ENCODE results near the gene KLHL1. TPM values are rescaled to one million over a fixed set of nuclear protein-coding genes. Genes with fewer than 3 reads are reported as not detected.

Gene KLHL1
- total and polyA plus RNA-seq, 2 of the 4 experiments (the other 2 are of a cell fraction) = not detected

- no peak for DNase-seq
- Histone ChIP-seq H3K14ac (replicated peaks; ENCODE audit: low read depth, low read length) (no peak overlapping the region), H2BK20ac (ENCODE audit: low read depth, low read length) (no peak overlapping the region), H3K4ac (ENCODE audit: low read depth, low read length) (no peak overlapping the region), H4K5ac (ENCODE audit: low read depth, low read length) (no peak overlapping the region), H2BK5ac (ENCODE audit: low read depth, low read length, poor library complexity, severe bottlenecking) (no peak overlapping the region), H4K8ac (ENCODE audit: low read depth in 2 of 2, low read length in 2 of 2) (no peak overlapping the region), H3K79me1 (ENCODE audit: low read depth in 1 of 2, low read length in 2 of 2) (no peaks in the 10 kb centered on the region), H3K23ac (ENCODE audit: low read depth, low read length) (no peak overlapping the region), H3K27me3 (ENCODE audit: control insufficient read depth, insufficient read depth, low read length) (no peaks in the 10 kb centered on the region), H3K56ac (ENCODE audit: extremely low read depth, insufficient read depth, low read length) (no peak overlapping the region), H3K9me3 (ENCODE audit: control insufficient read depth, insufficient read depth, low read length) (peaks cover 4% of the 10 kb centered on the region; the same call in 1 of the 2 replicates), H2AK5ac (ENCODE audit: low read depth, low read length) (no peak overlapping the region), H3K9me1 (ENCODE audit: insufficient read depth, low read length) (no peaks in the 10 kb centered on the region), H3K4me3 (ENCODE audit: insufficient read depth, low read depth, low read length) (no peak overlapping the region), H2AFZ (replicated peaks; ENCODE audit: low read length, poor library complexity) (no peak overlapping the region), H3K4me1 (ENCODE audit: control insufficient read depth, insufficient read depth, low read length) (no peaks in the 10 kb centered on the region), H4K91ac (ENCODE audit: insufficient read depth, low read depth, low read length) (no peak overlapping the region), H2BK120ac (ENCODE audit: low read depth, low read length) (no peak overlapping the region), H3K9ac (ENCODE audit: low read depth, low read length) (no peak overlapping the region), H3K36me3 (ENCODE audit: control insufficient read depth, insufficient read depth, low read length) (no peaks in the 10 kb centered on the region), H2BK15ac (ENCODE audit: low read depth, low read length) (no peak overlapping the region), H3K18ac (ENCODE audit: low read depth, low read length) (no peak overlapping the region), H3K4me2 (ENCODE audit: low read depth, low read length) (no peak overlapping the region), H4K20me1 (ENCODE audit: insufficient read depth, low read length) (no peaks in the 10 kb centered on the region), H2AK9ac (replicated peaks; ENCODE audit: low read depth, low read length, poor library complexity) (no peak overlapping the region), H3K27ac (ENCODE audit: insufficient read depth, low read length) (no peak overlapping the region)
- ATAC-seq (ENCODE audit: low read depth) = no peak
- CTCF ChIA-PET = no interaction called here
- dilution Hi-C loops (cut with HindIII; ENCODE audit: low sequenced_read_pairs, unreplicated experiment) (no loop called here), in situ Hi-C loops (cut with MboI; ENCODE audit: low sequenced_read_pairs) (no loop called here), intact Hi-C loops (cut with micrococcal nuclease) (no loop called here)
- BruUV-seq (replicated peaks) = no TSS peak
- no CpG with 5 or more reads among the region's 1 CpG for WGBS, 2 experiments (ENCODE audit: extremely low coverage in 2 of 2, insufficient read length in 1 of 2)
- POLR2A ChIA-PET (ENCODE audit: unreplicated experiment) = no interaction called here
- TF ChIP-seq BHLHE40 (IDR thresholded peaks at IDR 0.05; ENCODE audit: low read depth, low read length) = no peak
- TF ChIP-seq MAZ (IDR thresholded peaks at IDR 0.05; ENCODE audit: borderline replicate concordance, low read depth, low read length) = no peak
- TF ChIP-seq FOS (IDR thresholded peaks at IDR 0.05; ENCODE audit: low read depth, low read length) = no peak
These were observed 56.7 kb downstream of the KLHL1 start for GRCh38 chr13:70051531-70051930.
